Activated CD4-positive, CD25-positive, alpha-beta regulatory T cell (primary cell): ENCODE data around the gene ELK3.

Experiments used
- DNase-seq, 4 experiments: peaks; one replicate each; lab custom pipeline; 2025; lab: John Stamatoyannopoulos, UW

ELK3 gene

GRCh38 chr12:96189781-96190180 is 4.4 kb upstream of the ELK3 start:
- DNase-seq = no peak

GRCh38 chr12:96190413-96191108 is 3.6 kb upstream of the ELK3 start:
- DNase-seq = no peak

GRCh38 chr12:96192926-96193573 is 1.1 kb upstream of the ELK3 start:
- no peak for DNase-seq

- no peak for DNase-seq
These were observed 358 bp downstream of the ELK3 start for GRCh38 chr12:96194576-96194889.

GRCh38 chr12:96194971-96195844 is 1.0 kb downstream of the ELK3 start:
- peak; percentile 14 to 51 (median 39) for DNase-seq

GRCh38 chr12:96195845-96196451 is 1.8 kb downstream of the ELK3 start:
- DNase-seq = no peak

GRCh38 chr12:96196781-96197180 is 2.6 kb downstream of the ELK3 start:
- DNase-seq = no peak

- no peak for DNase-seq
These were observed 3.5 kb downstream of the ELK3 start for GRCh38 chr12:96197503-96198272.

- DNase-seq = no peak
These were observed 4.8 kb downstream of the ELK3 start for GRCh38 chr12:96198965-96199364.

GRCh38 chr12:96199464-96199863 is 5.3 kb downstream of the ELK3 start:
- DNase-seq = no peak

- DNase-seq = no peak
These were observed 7.4 kb downstream of the ELK3 start for GRCh38 chr12:96201272-96202227.

- DNase-seq = no peak
These were observed 10.2 kb downstream of the ELK3 start for GRCh38 chr12:96204381-96204780.

- no peak for DNase-seq
These were observed 11.7 kb downstream of the ELK3 start for GRCh38 chr12:96205908-96206307.

GRCh38 chr12:96206936-96207662 is 12.9 kb downstream of the ELK3 start:
- no peak for DNase-seq

- no peak for DNase-seq
These were observed 14.2 kb downstream of the ELK3 start for GRCh38 chr12:96208346-96208745.

GRCh38 chr12:96208801-96209549 is 14.8 kb downstream of the ELK3 start:
- DNase-seq = no peak

- no peak for DNase-seq
These were observed 16.3 kb downstream of the ELK3 start for GRCh38 chr12:96210376-96211055.

GRCh38 chr12:96211988-96212387 is 17.8 kb downstream of the ELK3 start:
- no peak for DNase-seq
